ENCODE data around the gene SIGLEC1.

- TF ChIP-seq CTCF (IDR thresholded peaks at IDR 0.05; ENCODE audit: extremely low read depth in 1 of 2, insufficient read depth in 1 of 2, low read depth in 1 of 2, low read length in 2 of 2), result no peak
- TF ChIP-seq EZH2 (IDR thresholded peaks at IDR 0.05; ENCODE audit: borderline replicate concordance, low read depth, low read length, severe bottlenecking), result no peak
- TF ChIP-seq MAX (IDR thresholded peaks at IDR 0.05; ENCODE audit: insufficient read depth, insufficient read length), result no peak
These were observed 6.9 kb downstream of the SIGLEC1 start for GRCh38 chr20:3705491-3705969.
